B cell (primary cell): ENCODE data around the gene FARP2. TPM values are rescaled to one million over a fixed set of nuclear protein-coding genes. Genes with fewer than 3 reads are reported as not detected.
A peak's percentile ranks its signal among the peaks of the same experiment; 100 is the strongest.

ENCODE experiments used
- ATAC-seq: fragments of 200-7000 bp; cut with Tn5 transposase; one replicate; pipeline ENCODE4 v1.10.0; 2021; ENCODE audit warnings: low read depth, mild to moderate bottlenecking, moderate number of reproducible peaks, moderate library complexity
- CTCF ChIA-PET: fragments of 350-600 bp; sonication (Branson Sonifier 250); formaldehyde crosslinking; loops from one replicate; lab custom pipeline; 2021; ENCODE audit warnings: antibody characterized with exemption, inconsistent platforms; lab: Charles Lee
- POLR2A ChIA-PET: fragments of 350-600 bp; sonication (Branson Sonifier 250); formaldehyde crosslinking; loops from one replicate; lab custom pipeline; 2021; ENCODE audit warnings: antibody characterized with exemption; lab: Charles Lee
- DNase-seq: peaks from one replicate; pipeline ENCODE4 v3.0.0; 2013
- H2AFZ ChIP-seq: 2 replicates; pipeline ENCODE4 v1.6.1; 2012; ENCODE audit warnings: mild to moderate bottlenecking, low read depth, low read length; ENCODE audit not compliant: insufficient read depth, poor library complexity, severe bottlenecking
- H3K27ac ChIP-seq, 2 donors: 1 replicate in 1 of 2; 2 replicates in 1 of 2; pipeline ENCODE4 v1.5.1; 2012 to 2013; ENCODE audit warnings: low read length in 2 of 2, mild to moderate bottlenecking in 2 of 2, moderate library complexity in 1 of 2
- H3K27me3 ChIP-seq, 4 experiments: fragments of 200-600 bp in 1 of 4; sonication (generic) in 1 of 4; replicated peaks in 1 of 4; 1 replicate in 2 of 4; 2 replicates in 2 of 4; pipeline versions ENCODE4 v1.6.1 to v1.7.0; 2013 to 2016; ENCODE audit warnings: low read length in 3 of 4, mild to moderate bottlenecking in 2 of 4, mixed read lengths in 1 of 4, moderate library complexity in 1 of 4; ENCODE audit not compliant: insufficient read depth in 4 of 4, control insufficient read depth in 3 of 4; ENCODE audit errors: control extremely low read depth in 1 of 4
- H3K36me3 ChIP-seq, 2 experiments: replicated peaks in 1 of 2; 1 replicate in 1 of 2; 2 replicates in 1 of 2; pipeline versions ENCODE4 v1.6.1 to v1.7.1; 2013; ENCODE audit warnings: low read length in 1 of 2; ENCODE audit not compliant: insufficient read depth in 2 of 2, control insufficient read depth in 1 of 2; ENCODE audit errors: control extremely low read depth in 1 of 2, extremely low read depth in 1 of 2
- H3K4me1 ChIP-seq, 2 donors: fragments of 200-600 bp in 1 of 2; sonication (generic) in 1 of 2; 1 replicate in 1 of 2; 2 replicates in 1 of 2; pipeline versions ENCODE4 v1.5.1 to v1.6.1; 2013 to 2017; ENCODE audit warnings: low read length in 2 of 2; ENCODE audit not compliant: control insufficient read depth in 2 of 2, insufficient read depth in 2 of 2
- H3K4me2 ChIP-seq: replicated peaks from 2 replicates; pipeline ENCODE3; 2012; ENCODE audit warnings: mild to moderate bottlenecking, low read depth, low read length; ENCODE audit not compliant: poor library complexity, severe bottlenecking
- H3K4me3 ChIP-seq, 5 experiments: fragments of 200-600 bp in 1 of 5; sonication (generic) in 1 of 5; 1 replicate in 3 of 5; 2 replicates in 2 of 5; pipeline versions ENCODE4 v1.5.1 to v1.7.0; 2011 to 2016; ENCODE audit warnings: low read length in 4 of 5, mild to moderate bottlenecking in 4 of 5, low read depth in 2 of 5, control low read depth in 1 of 5, moderate library complexity in 1 of 5; ENCODE audit not compliant: insufficient read depth in 1 of 5; ENCODE audit errors: control extremely low read depth in 1 of 5, extremely low read depth in 1 of 5
- H3K79me2 ChIP-seq: fragments of 200-600 bp; sonication (generic); one replicate; pipeline ENCODE4 v1.6.0; 2016; ENCODE audit warnings: low read length; ENCODE audit not compliant: control insufficient read depth, insufficient read depth
- H3K9ac ChIP-seq: fragments of 200-600 bp; sonication (generic); 2 replicates; pipeline ENCODE4 v1.6.1; 2017; ENCODE audit warnings: mild to moderate bottlenecking, low read length, moderate library complexity
- H3K9me3 ChIP-seq, 3 donors: one replicate each; pipeline versions ENCODE4 v1.6.1 to v1.7.1; 2013; ENCODE audit warnings: low read length in 2 of 3; ENCODE audit not compliant: control insufficient read depth in 2 of 3, insufficient read depth in 1 of 3; ENCODE audit errors: control extremely low read depth in 1 of 3
- H4K20me1 ChIP-seq: 2 replicates; pipeline ENCODE4 v1.6.0; 2012; ENCODE audit warnings: mild to moderate bottlenecking, low read length; ENCODE audit not compliant: insufficient read depth, control insufficient read depth, poor library complexity, severe bottlenecking
- H3K27ac Mint-ChIP-seq: one replicate; pipeline ENCODE4 v1.8.0; 2021; ENCODE audit warnings: mixed read lengths
- H3K27me3 Mint-ChIP-seq: one replicate; pipeline ENCODE4 v1.8.0; 2021; ENCODE audit warnings: mixed read lengths
- H3K4me1 Mint-ChIP-seq: one replicate; pipeline ENCODE4 v1.8.0; 2021; ENCODE audit warnings: mixed read lengths
- H3K4me3 Mint-ChIP-seq: one replicate; pipeline ENCODE4 v1.8.0; 2021; ENCODE audit warnings: mixed read lengths
- H3K9me3 Mint-ChIP-seq: one replicate; pipeline ENCODE4 v1.8.0; 2022; ENCODE audit warnings: mixed read lengths; ENCODE audit not compliant: insufficient read depth
- CTCF ChIP-seq: fragments of 200-600 bp; IDR thresholded peaks from one replicate; pipeline ENCODE4 v1.8.0; 2022; ENCODE audit warnings: antibody characterized with exemption, mild to moderate bottlenecking
- EZH2 ChIP-seq: IDR thresholded peaks from 2 replicates; pipeline ENCODE4 v1.6.1; 2012; ENCODE audit warnings: borderline replicate concordance, low read depth, mild to moderate bottlenecking, moderate library complexity, low read length; ENCODE audit not compliant: insufficient read depth, poor library complexity, severe bottlenecking
- WGBS: methylation state at CpG from one replicate; pipeline ENCODE4 v1.1.5; 2013; ENCODE audit warnings: missing lambda C conversion rate; ENCODE audit not compliant: insufficient coverage; 5-methylcytosine and 5-hydroxymethylcytosine counted together
- intact Hi-C: fragments of 100-400 bp; cut with micrococcal nuclease; formaldehyde crosslinking; loops from one replicate; pipeline ENCODE4 v1.10.0; 2022
- polyA plus RNA-seq: library from polyadenylated mRNA; depleted of rRNA; stranded (reverse); fragments of >200 nt; gene quantifications from 2 replicates; pipeline ENCODE4 v1.2.3, GENCODE V29; 2012
- total RNA-seq, 2 donors: library from RNA; stranded (reverse); fragments of 120-200 nt in 1 of 2; gene quantifications; 1 replicate in 1 of 2; 2 replicates in 1 of 2; pipeline versions ENCODE4 v1.2.3 to v1.2.4, GENCODE V29; 2013 to 2022

The FARP2 gene
- total and polyA plus RNA-seq, 2 donors (not counting 1 experiment from before 2014, with no cell fraction given): 37.1 to 114 TPM

GRCh38 chr2:241363426-241363825, 7.3 kb downstream of the FARP2 start:
- ATAC-seq (no peak), DNase-seq (no peak)
- H3K27me3 ChIP-seq: no peaks in the 10 kb centered on the region
- CTCF ChIA-PET: no interaction called here
- peaks cover 29 to 33% of the 10 kb centered on the region in 2 donors for H3K4me1 ChIP-seq
- H3K4me2 ChIP-seq: no peak overlapping the region
- H3K79me2 ChIP-seq: peaks cover 90% of the 10 kb centered on the region
- TF ChIP-seq CTCF: no peak
- no peak for TF ChIP-seq EZH2
- no peak overlapping the region for H2AFZ ChIP-seq
- no peak overlapping the region for H3K9ac ChIP-seq
- Mint-ChIP-seq H3K4me1 (peaks cover 71% of the 10 kb centered on the region), H3K4me3 (no peak overlapping the region), H3K9me3 (no peaks in the 10 kb centered on the region), H3K27me3 (no peaks in the 10 kb centered on the region), H3K27ac (peak overlapping the region; percentile 39)
- no peak overlapping the region for H3K4me3 ChIP-seq
- peaks cover 0 to 12% of the 10 kb centered on the region in 2 experiments for H3K36me3 ChIP-seq
- WGBS: 98% methylated on average over 7 of the region's 7 CpGs
- H4K20me1 ChIP-seq: peaks cover 26% of the 10 kb centered on the region
- POLR2A ChIA-PET: no interaction called here
- intact Hi-C loops: no loop called here
- H3K9me3 ChIP-seq: no peaks in the 10 kb centered on the region
- peak overlapping the region in 1 of 2 donors; percentile 16 for H3K27ac ChIP-seq

DNA sequence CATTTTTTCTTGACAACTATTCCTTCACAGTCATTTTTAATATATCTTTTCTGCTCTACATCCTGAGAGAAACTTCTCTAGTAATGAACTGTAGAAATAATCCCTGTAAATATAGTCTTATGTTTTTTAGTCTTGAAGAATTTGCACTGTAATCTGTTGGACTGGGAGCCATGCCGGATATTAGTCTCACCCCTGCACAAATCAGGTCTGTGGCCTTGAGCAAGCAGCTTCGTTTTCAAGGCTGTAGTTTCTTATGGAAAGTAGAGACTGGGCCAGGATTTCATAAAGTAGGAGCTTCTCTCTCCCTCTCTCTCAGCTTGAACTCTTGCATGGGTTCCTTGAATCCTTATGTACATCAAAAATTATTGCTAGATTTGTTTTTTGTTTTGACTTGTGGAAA, 8.7 kb downstream of the FARP2 start:
- no peak overlapping the region for H3K4me2 ChIP-seq
- ChIA-PET CTCF (no interaction called here), POLR2A (no interaction called here)
- peaks cover 37% of the 10 kb centered on the region for H4K20me1 ChIP-seq
- no peak overlapping the region for H2AFZ ChIP-seq
- H3K4me3 ChIP-seq: no peak overlapping the region
- H3K4me1 Mint-ChIP-seq: peaks cover 66% of the 10 kb centered on the region
- no peak overlapping the region for H3K9ac ChIP-seq
- H3K36me3 ChIP-seq: peaks cover 0 to 12% of the 10 kb centered on the region in 2 experiments
- DNase-seq: no peak
- H3K79me2 ChIP-seq: peaks cover 90% of the 10 kb centered on the region
- no peak for ATAC-seq
- peak overlapping the region; percentile 24 for H3K27ac Mint-ChIP-seq
- H3K4me1 ChIP-seq: peaks cover 17 to 22% of the 10 kb centered on the region in 2 donors
- H3K27ac ChIP-seq: no peak overlapping the region
- WGBS: no CpG with 5 or more reads among the region's 2 CpGs
- H3K4me3 Mint-ChIP-seq: no peak overlapping the region
- H3K9me3 ChIP-seq: no peaks in the 10 kb centered on the region
- H3K27me3 Mint-ChIP-seq: no peaks in the 10 kb centered on the region
- no peaks in the 10 kb centered on the region for H3K27me3 ChIP-seq
- TF ChIP-seq CTCF (no peak), EZH2 (no peak)
- no peaks in the 10 kb centered on the region for H3K9me3 Mint-ChIP-seq
- intact Hi-C loops: no loop called here
